Stimulated activated CD8-positive, alpha-beta memory T cell treated with anti-CD3 and anti-CD28 coated beads, Interleukin-2, amount 100 ng/mL, for 48 hours (primary cell): Measurements from ENCODE around the gene SSBP4.

ENCODE experiments used
- DNase-seq, 2 donors: peaks; one replicate each; pipeline ENCODE4 v3.0.0-alpha.2; 2020; ENCODE audit warnings: low read depth in 2 of 2

Gene SSBP4

DNA sequence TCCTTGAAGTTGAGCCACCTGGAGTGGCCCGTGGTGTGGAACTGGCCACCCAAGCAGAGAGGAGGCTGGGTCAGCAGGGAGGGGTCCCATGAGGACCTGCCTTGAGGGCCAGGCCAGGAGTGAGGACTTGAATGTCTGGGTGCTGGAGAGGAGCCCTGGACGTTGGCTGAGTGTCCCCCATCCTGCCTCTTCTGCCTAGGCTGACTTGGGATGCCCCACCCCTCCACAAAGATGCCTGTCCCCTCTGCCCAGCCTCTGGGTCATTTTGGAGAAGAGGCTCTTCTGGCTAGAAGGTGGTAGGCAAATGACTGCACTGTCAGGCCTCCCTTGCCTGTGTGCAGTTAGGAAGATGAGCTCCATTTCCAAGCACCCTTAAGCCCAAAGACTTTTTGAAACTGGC lies 1.7 kb downstream of the SSBP4 start:
- no peak for DNase-seq

GRCh38 chr19:18421371-18421959 lies 2.3 kb downstream of the SSBP4 start:
- DNase-seq = no peak

GRCh38 chr19:18422530-18423191 lies 3.5 kb downstream of the SSBP4 start:
- no peak for DNase-seq

DNA sequence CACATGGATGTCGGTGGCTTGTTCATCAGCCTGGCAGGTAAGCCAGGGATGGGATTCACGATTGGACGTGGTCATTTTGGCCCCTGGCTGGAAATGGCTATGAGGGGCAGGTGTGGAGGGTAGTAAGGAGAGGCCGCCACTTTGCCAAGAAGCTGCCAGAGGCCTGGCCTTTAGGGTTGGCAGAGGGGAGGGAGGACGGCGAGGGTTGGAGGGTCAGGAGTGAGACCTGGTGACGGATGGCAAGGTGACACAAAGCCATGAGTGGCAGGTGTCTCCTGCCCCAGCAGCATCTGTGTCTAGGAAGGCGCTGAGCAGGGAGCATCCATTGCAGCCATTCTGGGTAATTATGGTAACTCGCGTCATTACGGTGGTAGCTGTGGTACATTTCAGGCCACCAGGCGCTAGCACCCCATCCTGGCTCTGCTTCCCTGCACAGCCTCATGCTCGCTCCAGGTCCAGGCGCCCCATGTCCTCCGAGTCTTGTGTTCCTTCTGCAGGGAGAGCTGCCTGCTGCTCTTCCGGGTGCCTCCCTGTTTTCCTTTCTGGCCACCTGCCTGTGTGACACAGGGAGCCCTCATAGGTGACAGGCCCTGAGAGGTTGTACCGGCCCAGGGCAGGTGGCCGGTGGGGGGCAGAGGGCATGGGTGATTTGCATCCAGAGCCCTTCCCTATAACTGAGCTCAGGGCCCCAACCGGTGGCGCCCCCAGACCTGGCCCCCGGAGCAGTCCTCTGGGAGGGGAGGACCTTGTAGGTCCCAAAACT lies 4.2 kb downstream of the SSBP4 start:
- DNase-seq = no peak

- no peak for DNase-seq
These were observed 5.1 kb downstream of the SSBP4 start for GRCh38 chr19:18424122-18424889.

- DNase-seq = no peak
These were observed 5.8 kb downstream of the SSBP4 start for GRCh38 chr19:18424890-18425514.

GRCh38 chr19:18425515-18426415 lies 6.6 kb downstream of the SSBP4 start:
- DNase-seq = no peak

- no peak for DNase-seq
These were observed 7.2 kb downstream of the SSBP4 start for GRCh38 chr19:18426416-18426767.

DNA sequence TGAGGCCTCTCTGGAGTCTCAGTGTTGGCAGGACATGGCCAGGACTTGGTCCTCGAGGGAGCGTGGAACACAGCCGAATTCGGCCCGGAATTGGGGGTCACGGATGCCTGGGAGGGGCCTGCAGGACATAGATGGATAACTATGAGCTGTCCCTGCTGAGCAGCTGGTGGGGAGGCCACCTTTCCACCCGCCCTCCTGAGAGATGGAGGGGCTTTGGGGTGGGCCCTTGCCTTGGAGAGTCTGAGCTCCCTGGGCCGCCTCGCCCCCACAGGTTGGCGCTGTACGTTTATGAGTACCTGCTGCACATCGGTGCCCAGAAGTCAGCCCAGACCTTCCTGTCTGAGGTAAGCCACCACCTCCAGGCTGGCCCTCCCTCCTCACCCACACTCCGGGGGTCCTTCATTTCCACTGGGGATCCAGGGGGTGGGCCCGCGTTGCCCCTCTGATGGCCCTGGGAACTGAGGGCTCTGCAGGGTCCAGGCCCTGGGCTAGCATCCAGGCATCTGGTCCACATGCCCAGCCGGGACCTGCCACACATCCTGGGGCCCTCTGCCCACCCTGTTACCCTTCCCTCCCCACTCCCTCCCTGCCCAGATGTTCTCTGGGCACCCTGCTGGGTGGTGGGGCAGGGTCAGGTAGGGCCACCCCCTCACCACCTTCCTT lies 8.0 kb downstream of the SSBP4 start:
- DNase-seq = no peak

GRCh38 chr19:18427743-18428113 lies 8.5 kb downstream of the SSBP4 start:
- DNase-seq = no peak

DNA sequence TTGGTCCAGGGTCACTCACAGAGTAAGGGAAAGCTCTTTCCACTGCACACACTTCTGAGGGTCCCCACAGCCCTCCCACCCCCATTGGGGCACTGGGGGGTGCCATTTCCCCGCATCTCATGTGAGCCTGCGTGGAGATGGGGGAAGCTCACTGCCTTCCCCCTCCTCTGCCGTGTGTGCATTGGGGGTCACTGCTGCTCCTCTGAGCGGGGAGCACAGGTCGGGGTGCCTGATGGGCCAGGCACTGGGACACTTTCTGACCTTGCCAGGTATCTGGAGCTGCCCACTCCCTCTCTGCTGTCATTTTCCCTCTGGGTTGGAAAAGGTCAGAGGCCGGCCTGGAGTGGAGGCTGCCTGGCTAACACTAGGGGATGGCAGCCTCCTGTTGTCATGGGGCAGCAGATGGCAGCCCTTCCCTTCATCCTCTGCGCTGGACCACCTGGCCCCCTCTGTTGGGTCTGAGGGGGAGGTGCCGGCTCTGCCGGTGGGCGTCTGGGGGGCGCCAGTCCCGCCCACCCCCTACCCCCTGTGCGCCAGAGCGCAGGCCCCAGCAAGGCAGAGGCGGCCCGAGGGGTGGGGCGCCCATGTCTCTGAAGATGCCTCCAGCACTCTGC lies 9.1 kb downstream of the SSBP4 start:
- no peak for DNase-seq

GRCh38 chr19:18428787-18429674 lies 9.8 kb downstream of the SSBP4 start:
- peak; percentile 78 to 80 for DNase-seq

DNA sequence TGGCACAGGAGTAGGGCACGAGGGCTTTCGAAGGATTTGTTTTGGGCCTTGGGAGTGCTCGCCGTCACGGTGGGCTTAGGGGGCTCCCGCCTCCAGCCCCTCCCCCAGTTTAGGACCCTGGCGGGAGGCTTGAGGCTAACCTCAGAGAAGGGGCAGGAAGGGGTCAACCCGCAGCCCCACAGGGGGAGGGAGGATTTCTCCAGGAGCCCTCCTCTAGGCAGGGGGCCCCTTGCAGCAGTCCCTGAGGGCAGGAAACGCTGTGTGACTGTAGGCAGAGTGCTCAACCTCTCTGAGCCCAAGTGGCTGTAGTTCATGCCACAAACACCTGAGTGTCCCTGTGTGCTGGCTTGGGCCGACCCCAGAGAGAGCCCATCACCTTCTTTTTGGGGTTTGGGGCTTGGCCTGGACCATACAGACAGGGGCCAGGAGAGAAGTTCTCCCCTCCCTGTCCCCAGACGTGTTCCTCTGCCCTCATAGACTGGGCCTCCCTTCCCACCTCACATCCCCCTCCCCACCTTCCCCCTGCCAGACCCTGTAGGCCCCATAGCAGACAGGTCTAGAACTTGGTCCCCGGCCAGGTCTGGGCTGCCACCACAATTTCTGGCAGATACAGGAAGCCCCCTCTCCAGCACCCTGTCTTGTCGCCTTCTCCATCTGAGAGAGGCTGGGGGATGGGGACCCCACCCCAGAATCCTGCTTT lies 10.7 kb downstream of the SSBP4 start:
- no peak for DNase-seq

DNA sequence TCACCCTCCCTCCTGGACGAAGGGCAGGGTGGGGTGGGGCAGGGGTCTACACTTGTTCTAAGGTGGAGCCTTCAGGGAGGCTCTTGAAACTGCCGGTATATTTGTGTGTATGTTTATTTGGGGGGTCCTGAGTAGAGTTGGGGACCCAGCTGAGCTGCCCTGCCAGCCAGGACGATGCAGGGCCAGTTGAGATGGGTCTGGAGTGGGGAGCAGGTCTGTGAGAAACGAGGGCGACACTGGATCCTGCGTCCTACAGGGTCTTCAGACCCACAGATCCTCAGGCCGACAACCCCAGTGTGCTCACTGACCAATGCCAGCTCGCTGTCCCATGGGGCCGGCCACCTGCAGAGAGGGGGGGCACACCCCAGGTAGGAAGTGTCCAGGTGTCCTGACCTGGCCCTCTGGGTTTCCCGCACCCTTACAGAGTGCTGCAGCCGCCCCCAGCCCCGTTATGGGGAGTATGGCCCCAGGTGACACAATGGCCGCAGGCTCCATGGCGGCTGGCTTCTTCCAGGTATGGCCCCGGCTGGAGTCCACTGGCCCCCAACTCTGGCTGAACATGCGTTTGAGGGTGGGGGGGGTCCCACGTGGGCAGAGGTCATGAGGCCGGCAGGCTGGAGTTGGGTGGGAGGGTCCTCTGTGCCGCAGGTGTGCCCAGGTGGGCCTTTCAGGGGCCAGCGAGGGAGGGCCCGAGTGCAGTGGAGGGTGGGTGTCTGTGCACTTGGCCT lies 11.4 kb downstream of the SSBP4 start:
- no peak for DNase-seq

GRCh38 chr19:18431351-18432197 lies 12.4 kb downstream of the SSBP4 start:
- no peak for DNase-seq

DNA sequence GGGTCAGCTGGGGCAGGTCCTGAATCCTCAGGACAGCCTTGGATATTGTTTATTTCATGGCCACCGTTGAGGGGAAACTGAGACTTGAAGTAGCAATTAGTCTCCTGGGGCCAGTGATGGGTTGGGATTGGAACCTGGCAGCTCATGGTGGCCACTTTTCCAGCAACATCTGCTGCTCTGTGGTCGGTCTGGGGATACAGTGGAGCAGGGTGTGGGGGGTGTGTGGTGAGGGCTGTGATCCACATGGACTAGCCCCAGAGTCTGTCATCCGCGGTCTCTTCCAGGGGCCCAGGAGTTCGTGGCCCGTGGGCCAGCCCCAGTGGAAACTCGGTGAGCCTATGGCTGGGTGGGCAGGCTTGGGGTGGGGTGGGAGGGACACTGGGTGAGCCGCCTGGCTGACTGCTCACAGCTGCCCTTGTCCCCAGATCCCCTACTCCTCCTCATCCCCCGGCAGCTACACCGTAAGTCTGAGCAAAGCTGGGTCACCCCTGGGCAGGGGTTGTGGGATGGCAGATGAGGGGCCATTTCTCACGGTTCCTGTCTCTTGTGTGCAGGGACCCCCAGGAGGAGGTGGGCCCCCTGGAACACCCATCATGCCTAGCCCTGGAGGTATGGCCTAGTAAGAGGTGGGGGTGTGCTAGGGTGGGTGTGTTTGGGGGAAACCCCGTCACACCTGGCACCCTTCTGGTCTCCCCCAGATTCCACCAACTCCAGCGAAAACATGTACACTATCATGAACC lies 13.2 kb downstream of the SSBP4 start:
- DNase-seq = no peak
